ENCODE measurements around the gene ZNF638.

Gene ZNF638

GRCh38 chr2:71346065-71346464, 14.5 kb downstream of the ZNF638 start:
- no peak for TF ChIP-seq CTCF (IDR thresholded peaks at IDR 0.05; ENCODE audit: insufficient read depth, low read depth, low read length, missing control alignments)
- H3K4me3 ChIP-seq (ENCODE audit: low read depth, low read length) = no peak overlapping the region
- DNase-seq (ENCODE audit: low read depth) = no peak

- DNase-seq (ENCODE audit: low read depth) = no peak
- H3K4me3 ChIP-seq (ENCODE audit: low read depth, low read length) = no peak overlapping the region
- no peak for TF ChIP-seq CTCF (IDR thresholded peaks at IDR 0.05; ENCODE audit: insufficient read depth, low read depth, low read length, missing control alignments)
Observed at GRCh38 chr2:71347517-71347916, 15.9 kb downstream of the ZNF638 start.

- TF ChIP-seq CTCF (IDR thresholded peaks at IDR 0.05; ENCODE audit: insufficient read depth, low read depth, low read length, missing control alignments) = no peak
- no peak overlapping the region for H3K4me3 ChIP-seq (ENCODE audit: low read depth, low read length)
- DNase-seq (ENCODE audit: low read depth) = no peak
Observed at GRCh38 chr2:71348302-71348701, 16.7 kb downstream of the ZNF638 start.

- DNase-seq (ENCODE audit: low read depth) = peak; percentile 25
- peak overlapping the region; percentile 13; the same call in 1 of the 2 replicates for H3K4me3 ChIP-seq (ENCODE audit: low read depth, low read length)
- no peak for TF ChIP-seq CTCF (IDR thresholded peaks at IDR 0.05; ENCODE audit: insufficient read depth, low read depth, low read length, missing control alignments)
Observed at GRCh38 chr2:71353248-71353647, 21.7 kb downstream of the ZNF638 start.

- no peak for DNase-seq (ENCODE audit: low read depth)
- no peak overlapping the region for H3K4me3 ChIP-seq (ENCODE audit: low read depth, low read length)
- no peak for TF ChIP-seq CTCF (IDR thresholded peaks at IDR 0.05; ENCODE audit: insufficient read depth, low read depth, low read length, missing control alignments)
Observed at GRCh38 chr2:71358931-71359671, 27.5 kb downstream of the ZNF638 start.

GRCh38 chr2:71360434-71360975, 28.9 kb downstream of the ZNF638 start:
- no peak for DNase-seq (ENCODE audit: low read depth)
- no peak overlapping the region for H3K4me3 ChIP-seq (ENCODE audit: low read depth, low read length)
- no peak for TF ChIP-seq CTCF (IDR thresholded peaks at IDR 0.05; ENCODE audit: insufficient read depth, low read depth, low read length, missing control alignments)

GRCh38 chr2:71361631-71362030, 30.0 kb downstream of the ZNF638 start:
- H3K4me3 ChIP-seq (ENCODE audit: low read depth, low read length) = no peak overlapping the region
- DNase-seq (ENCODE audit: low read depth) = no peak
- TF ChIP-seq CTCF (IDR thresholded peaks at IDR 0.05; ENCODE audit: insufficient read depth, low read depth, low read length, missing control alignments) = no peak

All from GM12865 (cell line).